ENCODE results near the gene KCNH4.

DNA sequence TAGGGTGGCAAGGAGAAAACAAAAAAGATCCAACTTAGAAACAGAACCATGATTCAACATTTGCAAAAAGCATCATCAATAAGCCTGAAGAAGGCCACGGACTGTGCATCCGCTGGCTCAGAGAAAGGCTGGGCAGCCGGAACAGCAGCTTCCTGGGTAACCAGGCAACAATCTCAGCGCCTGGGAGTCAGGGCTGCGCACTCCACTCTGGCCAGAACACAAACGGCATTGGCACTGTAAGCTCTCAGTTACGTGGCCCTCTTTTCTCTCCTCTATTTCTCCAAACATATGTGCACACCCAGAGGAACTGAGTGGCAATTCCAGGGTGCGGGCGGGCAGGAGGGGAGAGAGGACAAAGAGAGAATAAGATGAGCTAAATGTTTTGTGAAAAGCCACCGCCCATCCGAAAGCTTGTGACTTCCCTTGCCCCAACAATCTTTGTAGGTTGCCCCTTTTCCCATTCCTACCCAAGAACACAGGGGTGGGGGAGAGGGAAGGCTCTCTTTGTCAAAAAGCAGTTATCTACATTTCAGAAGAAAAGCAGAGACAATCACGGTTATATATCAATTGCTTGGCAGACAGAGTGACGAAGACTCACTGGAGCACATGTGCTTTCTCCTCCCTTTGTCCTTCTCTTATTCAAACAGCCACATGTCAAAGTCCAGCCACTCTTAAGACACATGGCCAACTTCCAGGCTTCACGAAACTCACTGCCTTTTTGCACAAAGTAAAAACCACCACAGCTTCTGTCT lies 19.9 kb upstream of the KCNH4 start:
- no peak for TF ChIP-seq CTCF (conservative IDR thresholded peaks at IDR 0.05)
- TF ChIP-seq ZFX (IDR thresholded peaks at IDR 0.05), result no peak

Data from C4-2B (cell line).